GM19043 (cell line): ENCODE data around the gene ACSM6.
A peak's percentile ranks its signal among the peaks of the same experiment; 100 is the strongest.

ENCODE experiments used
- ATAC-seq: cut with Tn5 transposase; IDR thresholded peaks from one replicate; pipeline ENCODE4 v1.9.1; 2021; ENCODE audit warnings: low read depth; ENCODE audit not compliant: unreplicated experiment

ACSM6 gene

GRCh38 chr10:95244152-95244551 is 50.1 kb downstream of the ACSM6 start:
- ATAC-seq: no peak

GRCh38 chr10:95245425-95246055 is 51.5 kb downstream of the ACSM6 start:
- peak; percentile 81 for ATAC-seq

- ATAC-seq: no peak
These were observed 52.6 kb downstream of the ACSM6 start for GRCh38 chr10:95246582-95247051.

- no peak for ATAC-seq
These were observed 53.3 kb downstream of the ACSM6 start for GRCh38 chr10:95247200-95247880.

- ATAC-seq: no peak
These were observed 54.0 kb downstream of the ACSM6 start for GRCh38 chr10:95247881-95248583.

- ATAC-seq: no peak
These were observed 55.0 kb downstream of the ACSM6 start for GRCh38 chr10:95248989-95249388.

GRCh38 chr10:95249467-95249866 is 55.4 kb downstream of the ACSM6 start:
- ATAC-seq: no peak

GRCh38 chr10:95250856-95251255 is 56.8 kb downstream of the ACSM6 start:
- ATAC-seq: no peak

GRCh38 chr10:95253007-95253406 is 59.0 kb downstream of the ACSM6 start:
- no peak for ATAC-seq

- ATAC-seq: no peak
These were observed 59.6 kb downstream of the ACSM6 start for GRCh38 chr10:95253686-95254085.

- ATAC-seq: no peak
These were observed 60.6 kb downstream of the ACSM6 start for GRCh38 chr10:95254629-95255028.

- no peak for ATAC-seq
These were observed 62.2 kb downstream of the ACSM6 start for GRCh38 chr10:95256268-95256667.

GRCh38 chr10:95257849-95258248 is 63.8 kb downstream of the ACSM6 start:
- no peak for ATAC-seq

GRCh38 chr10:95260397-95260881 is 66.4 kb downstream of the ACSM6 start:
- no peak for ATAC-seq

- ATAC-seq: no peak
These were observed 67.0 kb downstream of the ACSM6 start for GRCh38 chr10:95260909-95261552.

- no peak for ATAC-seq
These were observed 67.9 kb downstream of the ACSM6 start for GRCh38 chr10:95261926-95262325.

- no peak for ATAC-seq
These were observed 68.9 kb downstream of the ACSM6 start for GRCh38 chr10:95262763-95263518.

GRCh38 chr10:95263864-95264226 is 69.8 kb downstream of the ACSM6 start:
- ATAC-seq: no peak

- no peak for ATAC-seq
These were observed 70.4 kb downstream of the ACSM6 start for GRCh38 chr10:95264227-95265051.
